HG03521 (cell line): ENCODE measurements around the gene CRBN.

ENCODE experiments used
- ATAC-seq: cut with Tn5 transposase; IDR thresholded peaks from one replicate; pipeline ENCODE4 v1.9.1; 2021; ENCODE audit warnings: mild to moderate bottlenecking, moderate library complexity; ENCODE audit not compliant: unreplicated experiment

CRBN gene

GRCh38 chr3:3179407-3180094 lies at the start of gene CRBN:
CRBN (minus strand) TSS chr3:3179691; CDS start chr3:3179687, 4 bp downstream.
- peak; percentile 100 for ATAC-seq

- no peak for ATAC-seq
Observed at GRCh38 chr3:3227640-3228039, 48.1 kb upstream of the CRBN start.

- no peak for ATAC-seq
Observed at GRCh38 chr3:3221528-3221927, 42.0 kb upstream of the CRBN start.

- ATAC-seq, result no peak
Observed at GRCh38 chr3:3216401-3216800, 36.9 kb upstream of the CRBN start.

- no peak for ATAC-seq
Observed at GRCh38 chr3:3212781-3213440, 33.4 kb upstream of the CRBN start.

- ATAC-seq, result no peak
Observed at GRCh38 chr3:3209714-3210113, 30.2 kb upstream of the CRBN start.

GRCh38 chr3:3209057-3209456 lies 29.6 kb upstream of the CRBN start:
- ATAC-seq, result no peak

- ATAC-seq, result peak; percentile 83
Observed at GRCh38 chr3:3201611-3202010, 22.1 kb upstream of the CRBN start.

GRCh38 chr3:3200632-3201212 lies 21.2 kb upstream of the CRBN start:
- ATAC-seq, result peak; percentile 58

- no peak for ATAC-seq
Observed at GRCh38 chr3:3199306-3199705, 19.8 kb upstream of the CRBN start.

GRCh38 chr3:3196148-3196861 lies 16.8 kb upstream of the CRBN start:
- no peak for ATAC-seq

GRCh38 chr3:3194861-3195260 lies 15.4 kb upstream of the CRBN start:
- ATAC-seq, result no peak

- ATAC-seq, result no peak
Observed at GRCh38 chr3:3192286-3192675, 12.8 kb upstream of the CRBN start.

- no peak for ATAC-seq
Observed at GRCh38 chr3:3191675-3192285, 12.3 kb upstream of the CRBN start.

- ATAC-seq, result no peak
Observed at GRCh38 chr3:3189961-3190360, 10.5 kb upstream of the CRBN start.

- ATAC-seq, result no peak
Observed at GRCh38 chr3:3189102-3189727, 9.7 kb upstream of the CRBN start.

- no peak for ATAC-seq
Observed at GRCh38 chr3:3184876-3185275, 5.4 kb upstream of the CRBN start.

- ATAC-seq, result no peak
Observed at GRCh38 chr3:3180456-3180855, 965 bp upstream of the CRBN start.

GRCh38 chr3:3178498-3179328 lies 778 bp downstream of the CRBN start:
- ATAC-seq, result no peak
